ENCODE results near the gene CACNB3.
A peak's percentile ranks its signal among the peaks of the same experiment; 100 is the strongest.
"Not testable (repeated sequence)": the region's sequence is repeated elsewhere in the genome, so short reads cannot be mapped to it uniquely, and the experiment has no call there.

Gene CACNB3

DNA sequence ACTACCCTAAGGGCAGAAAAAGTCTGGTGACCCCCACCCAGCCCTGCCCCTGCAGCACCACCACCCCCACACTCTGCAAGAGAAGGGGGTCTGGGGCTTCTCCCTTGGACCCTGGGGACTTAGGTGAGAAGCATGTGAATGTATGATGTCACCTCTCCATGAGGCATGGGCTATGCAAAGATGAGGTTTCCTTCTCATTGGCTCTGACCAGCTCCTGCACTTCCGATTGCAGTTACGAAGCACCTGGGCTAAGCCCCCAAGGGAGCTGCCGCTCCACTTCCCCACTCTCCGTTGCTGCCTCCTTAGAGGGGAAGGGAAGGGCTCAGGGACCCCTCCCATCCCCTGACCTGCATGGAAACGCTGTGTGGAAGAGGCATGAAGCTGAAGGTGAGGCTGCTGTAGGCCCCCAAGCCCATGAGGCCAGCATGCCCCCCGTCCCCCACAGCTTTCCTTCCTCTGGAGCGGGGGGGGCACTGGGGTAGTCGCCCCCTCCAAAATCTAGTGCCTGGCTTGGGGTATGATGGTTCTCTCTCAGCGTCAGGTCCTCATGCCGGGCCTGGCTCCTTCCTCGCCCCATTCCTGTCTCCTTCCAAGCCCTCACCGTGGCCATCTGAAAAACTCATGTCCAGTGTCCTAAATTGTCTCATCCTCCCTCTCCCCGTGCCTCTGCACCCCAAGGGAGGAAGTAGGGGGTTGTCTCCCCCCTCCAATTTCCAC, 39.1 kb downstream of the CACNB3 start:
- DNase-seq, result no peak

DNA sequence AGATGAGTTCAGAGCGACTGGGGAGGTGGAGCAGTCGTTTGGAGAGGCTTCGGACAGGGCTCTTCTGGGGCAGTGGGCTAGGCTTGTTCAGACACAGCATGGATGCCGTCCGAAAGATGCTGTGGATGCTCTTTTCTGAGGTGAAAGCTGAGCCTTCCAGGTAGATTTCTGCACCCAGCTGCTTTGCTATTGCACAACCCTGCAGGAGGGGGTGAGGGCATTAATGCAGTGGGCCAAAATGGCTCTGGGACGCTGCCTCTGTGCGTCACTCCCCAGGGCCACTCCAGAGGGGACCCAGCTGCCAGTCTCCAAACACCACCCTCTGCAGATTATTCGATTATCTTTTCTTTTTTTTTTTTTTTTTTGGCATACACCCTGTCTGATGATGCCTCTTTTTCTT, 39.7 kb downstream of the CACNB3 start:
- no peak for DNase-seq

DNA sequence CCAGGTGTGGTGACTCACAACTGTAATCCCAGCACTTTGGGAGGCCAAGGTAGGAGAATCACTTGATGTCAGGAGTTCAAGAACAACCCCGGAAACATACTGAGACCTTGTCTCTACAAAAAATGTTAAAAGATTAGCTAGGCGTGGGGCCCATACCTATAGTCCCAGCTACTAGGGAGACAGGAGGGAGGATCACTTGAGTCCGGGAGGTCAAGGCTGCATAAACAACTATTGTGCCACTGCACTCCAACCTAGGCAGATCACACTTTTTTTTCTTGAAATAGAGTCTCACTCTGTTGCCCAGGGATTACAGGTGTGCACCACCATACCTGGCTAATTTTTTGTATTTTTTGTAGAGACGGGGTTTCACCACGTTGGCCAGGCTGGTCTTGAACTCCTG, 41.3 kb downstream of the CACNB3 start:
- DNase-seq, result no peak

DNA sequence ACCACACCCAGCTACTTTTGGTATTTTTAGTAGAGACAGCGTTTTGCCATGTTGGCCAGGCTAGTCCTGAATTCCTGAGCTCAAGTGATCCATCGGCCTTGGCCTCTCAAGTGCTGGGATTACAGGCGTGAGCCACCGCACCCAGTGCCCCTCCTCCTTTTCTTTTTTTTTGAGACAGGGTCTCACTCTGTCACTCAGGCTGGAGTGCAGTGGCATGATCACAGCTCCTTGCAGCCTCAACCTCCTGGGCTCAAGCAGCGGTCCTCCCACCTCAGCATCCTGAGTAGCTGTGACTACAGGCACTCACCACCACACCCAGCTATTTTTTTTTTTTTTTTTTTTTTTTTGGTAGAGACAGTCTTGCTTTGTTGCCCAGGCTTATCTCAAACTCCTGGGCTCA, 41.9 kb downstream of the CACNB3 start:
- not testable (repeated sequence) for DNase-seq

DNA sequence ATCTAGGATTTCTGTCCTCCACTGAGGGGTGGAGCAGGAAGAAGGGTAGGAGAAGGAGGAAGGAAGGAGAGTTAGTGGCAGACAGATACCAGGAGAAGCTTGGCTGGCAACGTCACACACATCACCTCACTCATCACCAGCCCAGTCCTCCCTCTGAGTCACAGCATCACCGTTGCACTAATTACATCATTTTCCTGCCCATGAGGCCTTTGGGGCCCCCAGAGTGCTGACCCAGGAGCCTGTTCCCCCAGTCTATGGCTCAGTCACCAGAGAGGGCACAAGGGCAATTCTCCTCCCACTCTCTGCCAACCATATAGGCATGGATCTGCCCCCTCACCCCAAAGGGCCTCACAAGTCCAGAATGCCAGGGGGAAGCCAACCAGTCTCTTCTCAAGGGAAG, 42.8 kb downstream of the CACNB3 start:
- DNase-seq, result no peak

DNA sequence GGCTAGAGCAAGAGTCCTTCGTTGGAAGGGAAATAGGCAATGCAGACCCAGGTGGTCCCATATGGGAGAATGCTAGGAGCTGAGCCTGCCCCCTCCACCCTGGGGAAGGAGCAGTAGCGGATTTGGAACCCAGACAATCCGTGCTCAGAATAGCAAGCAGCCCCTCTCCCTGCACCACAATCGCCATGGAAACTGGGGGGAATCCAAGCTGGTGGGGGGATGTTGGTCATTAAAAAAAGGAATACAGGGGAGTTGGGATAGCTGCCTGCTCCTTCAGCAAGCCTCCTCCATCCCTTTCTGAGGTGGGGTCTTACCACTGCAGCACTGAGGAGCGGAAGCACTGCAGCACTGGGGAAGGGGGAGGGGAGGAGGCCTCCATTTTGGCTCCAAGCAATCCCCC, 44.5 kb downstream of the CACNB3 start:
- no peak for DNase-seq

DNA sequence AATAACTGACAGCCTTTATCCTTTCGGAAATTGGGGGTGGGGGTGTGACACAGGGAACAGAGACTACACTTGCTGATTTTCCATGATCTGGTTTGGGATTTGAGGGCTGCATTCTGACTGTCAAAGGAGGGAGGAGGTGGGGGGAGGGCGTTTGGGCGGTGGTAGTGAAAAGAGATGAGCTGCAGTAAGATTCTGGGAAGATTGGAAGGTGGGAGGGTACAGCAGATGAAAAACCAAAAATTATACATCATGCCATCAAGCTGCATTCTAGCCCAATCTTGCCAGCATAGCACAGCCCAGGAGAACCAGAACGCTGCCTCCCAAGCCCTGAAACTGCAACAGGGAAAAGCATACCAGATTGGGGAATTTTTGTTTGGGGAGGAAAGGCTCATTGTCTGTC, 45.0 kb downstream of the CACNB3 start:
- DNase-seq, result no peak

DNA sequence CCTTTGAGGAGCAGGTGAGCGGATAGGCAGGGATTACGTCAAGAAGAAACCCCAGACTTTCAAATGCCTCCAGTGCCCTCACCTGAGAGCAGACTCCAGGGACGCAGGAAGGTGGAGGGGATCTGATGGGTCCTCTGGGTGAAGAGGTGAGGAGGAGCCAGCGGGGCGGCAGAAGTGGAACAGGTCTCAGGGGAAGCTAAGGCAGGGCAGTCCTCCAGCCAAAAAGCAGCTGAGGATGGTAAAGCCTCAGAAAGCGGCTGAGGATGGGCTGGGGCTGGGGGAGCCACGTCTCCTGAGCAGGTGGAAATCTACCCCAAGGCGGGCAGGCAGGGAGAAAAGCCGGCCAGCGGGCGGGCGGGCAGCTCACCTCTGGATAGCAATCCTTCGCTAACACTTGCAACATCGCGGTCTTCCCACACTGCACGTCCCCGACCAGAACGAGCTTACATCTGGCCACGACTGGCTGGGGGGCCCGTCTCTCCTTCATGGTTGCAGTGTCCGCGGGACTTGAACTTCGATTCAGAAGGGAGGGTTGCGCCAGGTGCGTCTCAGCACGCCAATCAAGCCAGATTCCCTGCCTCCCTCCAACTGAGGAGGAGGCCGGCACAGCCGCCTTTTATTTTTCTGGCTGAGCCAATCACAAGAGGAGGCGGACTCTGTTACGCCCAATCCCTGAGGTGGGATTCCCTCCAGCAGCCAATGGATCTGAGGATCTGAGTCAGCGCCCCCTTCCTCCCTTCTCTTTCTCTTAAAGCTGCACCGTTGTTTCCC, 47.2 kb downstream of the CACNB3 start, which contains the start of gene RND1:
TSS of gene RND1 (minus strand) at position 590 of the 771 bp plus-strand sequence. CDS start at position 487, 103 bp downstream.
- DNase-seq, result peak; percentile 92

DNA sequence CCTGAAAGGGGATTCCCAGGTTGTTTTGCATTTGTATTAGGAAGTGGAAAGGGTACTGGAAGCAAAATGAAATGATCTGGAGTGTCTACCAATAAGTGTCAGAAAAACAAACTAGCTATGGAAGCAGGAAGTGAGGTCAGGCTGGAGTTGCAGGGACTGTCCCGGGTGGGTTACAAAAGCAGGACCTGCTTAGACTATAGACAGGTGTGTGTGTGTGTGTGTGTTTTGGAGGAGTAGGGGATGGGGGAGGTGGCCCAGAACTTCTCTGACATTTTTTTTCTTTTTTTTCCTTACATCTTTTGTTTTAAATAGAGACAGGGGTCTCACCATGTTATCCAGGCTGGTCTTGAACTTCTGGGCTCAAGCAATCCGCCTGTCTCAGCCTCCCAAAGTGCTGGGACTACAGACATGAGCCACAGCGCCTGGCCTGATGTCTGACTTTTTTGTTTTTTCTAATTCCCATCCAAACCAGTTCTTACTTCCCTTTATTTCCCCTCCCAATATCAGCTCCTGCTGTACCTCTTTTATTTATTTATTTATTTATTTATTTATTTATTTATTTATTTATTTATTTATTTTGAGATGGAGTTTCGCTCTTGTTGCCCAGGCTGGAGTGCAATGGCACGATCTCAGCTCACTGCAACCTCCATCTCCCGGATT, 47.9 kb downstream of the CACNB3 start:
- DNase-seq, result no peak

DNA sequence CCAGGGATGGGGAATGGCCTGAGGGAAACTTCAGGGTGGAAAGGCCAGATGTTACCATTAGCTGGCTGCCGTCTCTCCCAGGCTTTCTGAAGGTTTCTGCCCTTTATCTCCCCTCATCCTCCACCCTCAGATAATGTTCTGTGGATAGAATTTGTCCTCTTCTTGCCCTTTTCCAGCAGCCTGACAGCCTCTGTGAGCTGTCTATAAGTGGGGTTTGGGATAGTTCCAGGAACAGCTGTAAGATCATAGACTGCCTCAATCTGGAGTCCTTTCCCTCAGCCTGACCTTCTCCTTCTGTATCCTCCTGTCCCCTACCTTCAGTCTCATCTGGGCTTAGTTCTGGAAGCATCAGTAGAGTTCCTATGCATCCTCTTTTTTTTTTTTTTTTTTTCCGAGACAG, 50.2 kb downstream of the CACNB3 start:
- no peak for DNase-seq

DNA sequence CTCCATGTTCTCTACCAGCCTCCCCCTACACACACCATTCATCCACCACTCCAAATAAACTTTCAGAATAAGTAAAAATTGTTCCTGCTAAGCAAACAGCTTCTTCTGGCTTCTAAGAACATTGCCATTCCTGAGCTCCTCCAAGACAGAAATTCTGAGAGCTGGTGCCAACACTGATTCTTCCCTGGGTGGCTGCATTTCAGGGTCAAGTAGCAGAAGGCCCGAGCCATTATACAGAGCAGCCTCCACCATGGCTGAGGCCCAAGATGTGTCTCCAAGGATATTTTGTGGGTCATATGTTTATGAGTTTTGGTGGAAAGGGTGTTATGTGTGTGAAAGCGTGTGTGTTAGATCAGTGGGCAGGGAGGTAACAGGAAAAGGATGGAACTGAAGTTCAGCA, 50.9 kb downstream of the CACNB3 start:
- DNase-seq, result no peak

DNA sequence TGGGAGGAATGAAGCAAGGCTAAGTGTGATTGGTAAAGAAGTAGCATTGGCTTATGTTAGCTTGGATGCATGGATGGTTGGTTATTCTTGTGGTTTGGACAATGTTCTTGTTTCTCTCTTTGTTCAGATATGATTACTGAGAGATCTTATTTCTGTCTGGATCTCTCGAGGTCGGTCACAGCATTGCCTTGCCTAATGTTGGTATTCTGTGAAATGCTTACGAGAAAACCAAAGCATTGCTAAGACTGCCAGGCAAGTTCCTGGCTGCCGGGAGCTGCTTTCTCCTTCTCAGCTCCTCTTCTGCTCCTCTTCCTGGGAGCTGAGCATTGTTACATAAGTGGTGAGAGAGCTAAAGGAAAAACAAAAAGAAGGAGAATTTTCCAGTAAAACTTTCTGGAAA, 54.8 kb downstream of the CACNB3 start:
- no peak for DNase-seq

DNA sequence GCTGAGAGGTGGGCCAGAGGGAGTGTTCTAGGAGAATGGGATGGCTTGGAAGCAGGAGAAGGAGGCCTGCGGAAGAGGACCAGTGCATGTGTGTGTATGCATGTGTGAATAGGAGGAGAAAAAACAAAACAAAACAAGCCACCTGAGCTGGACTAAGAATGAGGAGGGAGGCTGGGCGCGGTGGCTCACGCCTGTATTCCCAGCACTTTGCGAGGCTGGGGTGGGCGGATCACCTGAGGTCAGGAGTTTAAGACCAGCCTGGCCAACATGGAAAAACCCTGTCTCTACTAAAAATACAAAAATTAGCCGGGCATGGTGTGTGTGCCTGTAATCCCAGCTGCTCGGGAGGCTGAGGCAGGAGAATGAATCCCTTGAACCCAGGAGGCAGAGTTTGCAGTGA, 55.2 kb downstream of the CACNB3 start:
- not testable (repeated sequence) for DNase-seq

DNA sequence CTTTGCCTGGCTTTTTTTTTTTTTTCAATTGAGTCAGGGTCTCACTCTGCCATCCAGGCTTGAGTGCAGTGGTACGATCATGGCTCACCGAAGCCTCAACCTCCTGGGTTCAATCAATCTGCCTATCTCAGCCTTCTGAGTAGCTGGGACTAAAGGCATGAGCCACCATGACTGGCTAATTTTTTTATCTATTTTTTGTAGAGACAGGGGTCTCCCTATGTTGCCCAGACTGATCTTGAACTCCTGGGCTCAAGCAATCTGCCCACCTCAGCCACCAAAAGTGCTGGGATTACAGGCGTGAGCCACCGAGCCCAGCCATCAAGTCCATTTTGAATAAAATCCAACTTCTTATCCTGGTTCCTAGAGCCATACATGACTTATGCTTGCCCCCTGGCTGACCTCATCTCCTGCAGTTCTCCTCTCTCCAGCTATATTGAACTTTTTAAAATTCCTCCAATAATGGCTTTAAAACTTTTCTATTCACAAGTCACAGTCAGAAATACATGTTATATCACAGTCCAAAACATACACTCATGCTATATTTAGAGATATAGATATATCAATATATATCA, 57.7 kb downstream of the CACNB3 start:
- DNase-seq, result no peak
